K562 (cell line): ENCODE data around the gene RET. TPM values are rescaled to one million over a fixed set of nuclear protein-coding genes. Genes with fewer than 3 reads are reported as not detected.

Source experiments
- ATAC-seq: fragments of 200-7000 bp; cut with Tn5 transposase; 3 replicates; pipeline ENCODE4 v1.9.1; 2020; ENCODE audit warnings: moderate library complexity
- BruUV-seq: library from RNA; stranded (reverse); fragments of 400-500 nt; replicated peaks from 2 replicates; lab custom pipeline; 2021; lab: Mats Ljungman, UMichigan
- CTCF ChIA-PET: fragments of 300-600 bp; formaldehyde crosslinking; extraction: SDS; loops from one replicate; lab custom pipeline; 2021; ENCODE audit warnings: low intra/inter-chr PET ratio; lab: Yijun Ruan, JAX
- POLR2A ChIA-PET: fragments of 300-600, 350-650 bp; sonication (Branson Sonifier 250); formaldehyde crosslinking; extraction: SDS; loops from one replicate; lab custom pipeline; 2021; ENCODE audit warnings: antibody characterized with exemption, inconsistent platforms; lab: Yijun Ruan, JAX
- DNase-seq, 4 experiments: peaks; one replicate each; pipeline versions ENCODE4 v3.0.0 to v3.0.0-alpha.2; 2011 to 2018; ENCODE audit warnings: low spot score in 3 of 4, mixed read lengths in 3 of 4; ENCODE audit errors: extremely low read depth in 1 of 4
- FAIRE-seq: peaks from 2 replicates; lab custom pipeline; 2011; peaks lifted over from hg19 to GRCh38; lab: Jason Lieb, UNC
- H2AFZ ChIP-seq: 2 replicates; pipeline ENCODE4 v1.6.0; 2011; ENCODE audit warnings: low read depth, low read length, control low read depth, inconsistent platforms
- H3K27ac ChIP-seq: fragments of 200-600 bp; 3 replicates; pipeline ENCODE4 v1.8.0; 2011; ENCODE audit warnings: low read depth, mild to moderate bottlenecking, control low read depth, inconsistent platforms, low read length, moderate library complexity, mixed read lengths; ENCODE audit errors: extremely low read depth
- H3K27me3 ChIP-seq, 2 experiments: fragments of 300-600 bp in 1 of 2; 2 replicates in 1 of 2; 3 replicates in 1 of 2; pipeline versions ENCODE4 v1.6.0 to v1.8.0; 2011; ENCODE audit warnings: inconsistent platforms in 2 of 2, low read length in 2 of 2, mild to moderate bottlenecking in 1 of 2, mixed read lengths in 1 of 2, moderate library complexity in 1 of 2; ENCODE audit not compliant: control insufficient read depth in 2 of 2, insufficient read depth in 2 of 2
- H3K36me3 ChIP-seq: fragments of 300-600 bp; 3 replicates; pipeline ENCODE4 v1.8.0; 2011; ENCODE audit warnings: mild to moderate bottlenecking, low read length, inconsistent platforms; ENCODE audit not compliant: control insufficient read depth, insufficient read depth
- H3K4me1 ChIP-seq, 2 experiments: fragments of 200-600 bp in 1 of 2; replicated peaks in 1 of 2; 2 replicates in 1 of 2; 3 replicates in 1 of 2; pipeline versions ENCODE4 v1.5.1 to v1.8.0; 2011; ENCODE audit warnings: inconsistent platforms in 2 of 2, low read length in 2 of 2, mild to moderate bottlenecking in 1 of 2, mixed read lengths in 1 of 2, moderate library complexity in 1 of 2; ENCODE audit not compliant: control insufficient read depth in 2 of 2, insufficient read depth in 2 of 2
- H3K4me2 ChIP-seq: 2 replicates; pipeline ENCODE4 v1.6.1; 2011; ENCODE audit warnings: low read length, control low read depth, inconsistent platforms, mixed read lengths; ENCODE audit not compliant: insufficient read depth
- H3K4me3 ChIP-seq: fragments of 200-600 bp; sonication (generic), shearing (Covaris generic); 2 replicates; pipeline ENCODE4 v1.5.1; 2016; ENCODE audit warnings: control low read depth, inconsistent platforms
- H3K79me2 ChIP-seq: fragments of 200-600 bp; 3 replicates; pipeline ENCODE4 v1.8.0; 2011; ENCODE audit warnings: low read length, inconsistent platforms; ENCODE audit not compliant: control insufficient read depth, insufficient read depth
- H3K9ac ChIP-seq, 2 experiments: 2 replicates each; pipeline versions ENCODE4 v1.6.0 to v1.6.1; 2011; ENCODE audit warnings: low read depth in 2 of 2, low read length in 2 of 2, control low read depth in 1 of 2, inconsistent platforms in 1 of 2, mild to moderate bottlenecking in 1 of 2, mixed read lengths in 1 of 2; ENCODE audit not compliant: insufficient read depth in 1 of 2
- H3K9me1 ChIP-seq: one replicate; pipeline ENCODE4 v1.6.0; 2011; ENCODE audit warnings: inconsistent platforms, mild to moderate bottlenecking, low read length, moderate library complexity; ENCODE audit not compliant: control insufficient read depth, insufficient read depth
- H3K9me3 ChIP-seq: replicated peaks from 2 replicates; pipeline ENCODE4 v1.5.1; 2011; ENCODE audit warnings: low read depth, low read length, inconsistent platforms; ENCODE audit not compliant: control insufficient read depth, insufficient read depth
- H4K20me1 ChIP-seq: replicated peaks from 2 replicates; pipeline ENCODE4 v1.6.1; 2011; ENCODE audit warnings: low read length, inconsistent platforms, mixed read lengths; ENCODE audit not compliant: control insufficient read depth, insufficient read depth
- JUN ChIP-seq, 2 experiments: sonication (generic) in 1 of 2; formaldehyde crosslinking in 1 of 2; IDR thresholded peaks; 2 replicates each; pipeline versions ENCODE4 v1.6.1 to v1.8.0; 2012 to 2022; ENCODE audit warnings: borderline replicate concordance in 2 of 2, mild to moderate bottlenecking in 2 of 2, improper control_type of control experiment in 1 of 2, low read depth in 1 of 2, low read length in 1 of 2, missing genetic modification reagents in 1 of 2
- MCM3 ChIP-seq: fragments of 450-650 bp; IDR thresholded peaks from 2 replicates; pipeline ENCODE4 v1.6.1; 2016
- MYBL2 ChIP-seq, 2 experiments: fragments of 450-650 bp in 1 of 2; sonication (generic) in 1 of 2; formaldehyde crosslinking in 1 of 2; IDR thresholded peaks; 2 replicates each; pipeline versions ENCODE4 v1.6.1 to v1.8.1; 2017 to 2022; ENCODE audit warnings: borderline replicate concordance in 1 of 2, inconsistent platforms in 1 of 2, low read depth in 1 of 2, mild to moderate bottlenecking in 1 of 2, missing genetic modification reagents in 1 of 2, moderate library complexity in 1 of 2
- NRF1 ChIP-seq, 2 experiments: fragments of 450-650 bp; IDR thresholded peaks in 1 of 2; conservative IDR thresholded peaks in 1 of 2; 2 replicates each; pipeline ENCODE4 v1.6.1; 2014; ENCODE audit warnings: mild to moderate bottlenecking in 2 of 2
- PHB2 ChIP-seq: fragments of 450-650 bp; IDR thresholded peaks from 2 replicates; pipeline ENCODE4 v1.6.1; 2017; ENCODE audit warnings: low read depth
- RUNX1 ChIP-seq: sonication (generic); IDR thresholded peaks from 2 replicates; pipeline ENCODE4 v1.6.1; 2016; ENCODE audit warnings: antibody characterized with exemption, low read depth
- SMC3 ChIP-seq: conservative IDR thresholded peaks from 2 replicates; pipeline ENCODE4 v1.6.1; 2011; ENCODE audit warnings: low read depth, low read length, improper control_type of control experiment; ENCODE audit not compliant: insufficient read depth
- TEAD4 ChIP-seq, 2 experiments: sonication (generic) in 1 of 2; formaldehyde crosslinking in 1 of 2; IDR thresholded peaks; 2 replicates each; pipeline versions ENCODE4 v1.6.1 to v1.8.0; 2012 to 2022; ENCODE audit warnings: borderline replicate concordance in 1 of 2, inconsistent platforms in 1 of 2, low read length in 1 of 2, mild to moderate bottlenecking in 1 of 2, missing genetic modification reagents in 1 of 2
- ZNF274 ChIP-seq: IDR thresholded peaks from 2 replicates; pipeline ENCODE4 v1.6.1; 2011; ENCODE audit warnings: low read depth, mild to moderate bottlenecking, low read length, moderate library complexity, borderline replicate concordance
- ZNF766 ChIP-seq: fragments of 200-800 bp; sonication (Bioruptor generic); conservative IDR thresholded peaks from 2 replicates; pipeline ENCODE4 v1.6.1; 2016; ENCODE audit warnings: missing genetic modification characterization, missing compliant biosample characterization
- ZNF778 ChIP-seq: fragments of 450-650 bp; formaldehyde crosslinking; IDR thresholded peaks from 2 replicates; pipeline ENCODE4 v1.4.0; 2020; ENCODE audit warnings: mild to moderate bottlenecking, moderate library complexity
- WGBS: fragments of 100-300 bp; shearing (Covaris generic); methylation state at CpG from one replicate; pipeline ENCODE4 v1.1.6; 2016; ENCODE audit warnings: low coverage, mixed read lengths; ENCODE audit not compliant: insufficient coverage; ENCODE audit errors: missing lambda C conversion rate; 5-methylcytosine and 5-hydroxymethylcytosine counted together
- in situ Hi-C: fragments of 300-500 bp; cut with MboI; formaldehyde crosslinking; loops from 4 replicates; pipeline ENCODE4 v1.15.0; 2018; ENCODE audit warnings: inconsistent platforms, mixed read lengths
- intact Hi-C: fragments of 100-400 bp; cut with micrococcal nuclease; formaldehyde crosslinking; loops from 2 replicates; pipeline ENCODE4 v1.14.2; 2022
- polyA plus RNA-seq, 8 experiments: library from polyadenylated mRNA; depleted of rRNA in 4 of 8; stranded (reverse) in 5 of 8; unstranded in 3 of 8; fragments of >200 nt; fragmentation: Nextera tagmentation in 2 of 8; fragmentation: Illumina TruSeq in 1 of 8; extraction: Ambion mirVana in 2 of 8; extraction: Trizol in 1 of 8; gene quantifications; 2 replicates each; pipeline versions ENCODE4 v1.2.1 to v1.2.3, GENCODE V29; 2011 to 2014; ENCODE audit warnings: inconsistent platforms in 1 of 8, missing spikeins in 1 of 8
- total RNA-seq, 7 experiments: library from RNA; depleted of rRNA in 6 of 7; stranded (reverse); fragments of >200 nt in 6 of 7; fragmentation: Illumina TruSeq in 2 of 7; extraction: Trizol in 2 of 7; gene quantifications; 2 replicates each; pipeline versions ENCODE4 v1.2.1 to v1.2.3, GENCODE V29; 2011 to 2021; ENCODE audit warnings: low replicate concordance in 1 of 7

The RET gene
- total and polyA plus RNA-seq, 9 of the 15 experiments (the other 6 are each of a cell fraction or from before 2014, with no cell fraction given) = 0.04 to 0.05 TPM; not detected in 7

DNA sequence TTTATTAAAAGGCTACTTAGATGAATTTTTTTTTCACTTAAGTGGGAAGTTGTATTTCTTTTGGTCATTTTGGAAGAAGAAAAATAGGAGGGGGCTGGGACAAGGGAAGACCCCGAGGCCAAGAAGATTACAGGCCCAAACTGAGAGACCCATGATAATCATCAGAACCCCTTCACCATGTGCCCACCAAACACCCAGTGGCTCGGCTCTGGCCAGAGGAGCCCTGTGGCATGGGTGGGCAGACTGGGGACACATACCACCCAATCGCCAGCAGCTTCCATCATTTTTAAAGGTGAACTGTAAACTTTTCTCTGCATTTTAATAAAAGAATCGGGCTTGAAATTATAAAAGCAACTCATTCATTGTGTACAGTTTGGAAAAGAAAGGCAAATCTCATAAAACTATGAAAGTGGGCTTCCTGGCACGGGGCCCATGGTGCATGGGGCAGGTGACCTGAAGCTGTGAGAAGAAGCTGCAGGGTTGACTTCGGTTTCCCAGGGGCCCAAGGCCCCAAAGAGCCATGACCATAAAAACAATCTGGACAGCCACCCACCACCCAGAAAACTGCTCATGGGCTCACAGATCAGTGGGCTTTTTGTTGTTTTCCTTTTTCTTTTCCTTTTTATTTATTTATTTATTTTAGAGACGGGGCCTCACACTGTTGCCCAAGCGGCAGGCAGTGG lies 29.4 kb upstream of the RET start (continued):
- TF ChIP-seq ZNF778 (CRISPR knock-in tag) (no peak), RUNX1 (no peak)
- TF ChIP-seq, all 486 proteins: peak for 0

DNA sequence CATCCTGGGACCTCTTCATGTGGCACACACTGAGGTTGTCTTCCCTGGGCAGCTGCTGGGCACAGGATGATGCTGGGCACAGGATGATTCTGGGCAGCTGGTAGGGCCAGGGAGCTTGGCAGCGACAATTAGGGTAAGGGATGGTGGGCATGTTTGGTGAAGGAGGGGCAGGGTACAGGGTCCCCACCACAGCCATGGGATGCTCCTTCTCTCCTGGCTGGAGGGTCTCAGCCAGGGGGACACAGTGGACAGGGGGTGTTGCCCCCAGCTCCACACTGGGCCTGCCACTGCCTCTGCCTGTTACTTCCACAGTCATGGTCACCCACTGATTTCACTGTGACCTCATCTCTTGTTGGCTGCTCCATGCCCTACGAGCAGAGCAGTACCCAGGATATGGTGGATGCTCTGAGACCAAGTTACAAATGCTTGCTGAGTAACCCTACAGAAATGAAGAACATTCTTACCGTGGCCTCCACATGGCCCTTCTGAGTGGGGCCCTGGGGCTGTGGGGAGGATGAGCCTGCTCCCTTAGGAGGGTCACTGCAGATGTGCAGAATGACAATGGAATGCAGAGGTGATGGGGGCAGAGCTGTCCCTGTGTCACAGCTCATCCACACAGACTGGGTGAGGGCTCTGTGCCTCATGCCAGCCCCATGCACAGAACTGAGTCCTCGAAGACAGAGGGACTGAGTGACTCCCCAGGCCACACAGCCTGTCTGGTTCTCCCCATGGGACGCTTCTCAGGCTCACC lies 28.4 kb upstream of the RET start:
- no peak overlapping the region for H2AFZ ChIP-seq
- FAIRE-seq (no peak), ATAC-seq (no peak), DNase-seq (no peak)
- 0% methylated on average over 5 of the region's 5 CpGs for WGBS
- H3K36me3 ChIP-seq = no peaks in the 10 kb centered on the region
- no peak overlapping the region for H3K4me2 ChIP-seq
- intact Hi-C loops = no loop called here
- H3K9ac ChIP-seq = peak overlapping the region in 1 of 2 experiments; percentile 75; a peak in 1 of 4 replicates
- H3K4me3 ChIP-seq = no peak overlapping the region
- BruUV-seq = no TSS peak
- H3K9me1 ChIP-seq = no peaks in the 10 kb centered on the region
- no peak overlapping the region for H3K27ac ChIP-seq
- POLR2A ChIA-PET = interaction anchor here (0.6 kb wide), 2 partner anchors 11 to 87 kb away, joined by 3 to 4 read pairs; no protein-coding TSS in a partner anchor
- CTCF ChIA-PET = no interaction called here
- peaks cover 0 to 4% of the 10 kb centered on the region in 2 experiments; a peak in 2 of 5 replicates for H3K4me1 ChIP-seq
- H3K79me2 ChIP-seq = no peaks in the 10 kb centered on the region
- in situ Hi-C loops = no loop called here
- H4K20me1 ChIP-seq = no peaks in the 10 kb centered on the region
- peaks cover 0 to 20% of the 10 kb centered on the region in 2 experiments; a peak in 2 of 5 replicates for H3K27me3 ChIP-seq
- no peaks in the 10 kb centered on the region for H3K9me3 ChIP-seq
- no peak for TF ChIP-seq TEAD4 (IDR thresholded peaks at IDR 0.05; ENCODE audit: low read length)
- TF ChIP-seq TEAD4 (CRISPR knock-in tag; IDR thresholded peaks at IDR 0.05; ENCODE audit: borderline replicate concordance) = no peak
- no peak for TF ChIP-seq MYBL2 (IDR thresholded peaks at IDR 0.05; ENCODE audit: low read depth)
- TF ChIP-seq MYBL2 (CRISPR knock-in tag; IDR thresholded peaks at IDR 0.05; ENCODE audit: borderline replicate concordance) = no peak
- TF ChIP-seq PHB2 = no peak
- TF ChIP-seq SMC3 = no peak
- TF ChIP-seq JUN (IDR thresholded peaks at IDR 0.05; ENCODE audit: borderline replicate concordance, low read depth, low read length) = no peak
- no peak for TF ChIP-seq JUN (CRISPR knock-in tag; IDR thresholded peaks at IDR 0.05; ENCODE audit: borderline replicate concordance)
- no peak for TF ChIP-seq MCM3
- no peak for TF ChIP-seq ZNF274
- no peak for TF ChIP-seq ZNF766
- no peak for TF ChIP-seq NRF1 (conservative IDR thresholded peaks at IDR 0.05 in 1 of 2, IDR thresholded peaks at IDR 0.05 in 1 of 2)
